Measurements from ENCODE around the gene IL21R.

Gene IL21R

DNA sequence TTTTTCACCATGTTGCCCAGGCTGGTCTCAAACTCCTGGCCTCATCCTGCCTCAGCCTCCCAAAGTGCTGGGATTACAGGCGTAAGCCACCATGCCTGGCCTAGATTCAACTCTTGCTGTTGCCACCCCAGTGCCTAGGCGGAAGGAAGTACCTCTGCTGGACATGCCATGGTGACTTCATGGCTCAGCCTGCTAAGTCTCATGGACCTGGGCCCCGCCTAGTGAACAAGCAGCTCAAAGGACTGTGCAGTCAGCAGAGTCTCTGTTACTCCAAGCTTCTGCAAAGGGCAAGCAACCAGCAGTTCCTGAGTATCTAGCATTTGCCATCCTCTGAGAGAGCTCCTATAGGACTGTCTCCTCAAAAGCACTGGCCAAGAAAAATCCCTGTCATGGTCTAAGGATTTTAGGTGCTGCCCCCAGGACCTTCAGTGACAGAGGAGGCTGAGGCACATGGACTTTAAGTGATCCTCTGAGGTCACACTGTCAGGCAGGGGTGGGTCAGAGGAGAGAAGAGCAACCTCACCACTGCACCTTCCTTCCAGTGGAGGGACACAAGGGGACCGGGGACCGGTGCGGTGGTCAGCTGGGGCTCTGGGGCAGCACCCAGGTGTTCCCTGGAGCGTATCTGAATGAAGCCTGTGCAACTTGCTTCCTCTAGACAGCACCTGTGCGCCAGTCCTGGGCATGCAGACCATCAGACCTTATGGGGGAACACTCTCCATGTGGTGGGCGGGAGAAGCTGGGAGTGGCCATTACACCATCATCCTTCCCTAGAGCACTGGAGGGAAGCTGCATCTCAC is 71.3 kb downstream of the IL21R start:
- no peak overlapping the region for H3K4me3 ChIP-seq
- no peak overlapping the region for H3K27ac ChIP-seq

- no peak overlapping the region for H3K27ac ChIP-seq
- H3K4me3 ChIP-seq = no peak overlapping the region
Observed at GRCh38 chr16:27474041-27474440, 72.1 kb downstream of the IL21R start.

DNA sequence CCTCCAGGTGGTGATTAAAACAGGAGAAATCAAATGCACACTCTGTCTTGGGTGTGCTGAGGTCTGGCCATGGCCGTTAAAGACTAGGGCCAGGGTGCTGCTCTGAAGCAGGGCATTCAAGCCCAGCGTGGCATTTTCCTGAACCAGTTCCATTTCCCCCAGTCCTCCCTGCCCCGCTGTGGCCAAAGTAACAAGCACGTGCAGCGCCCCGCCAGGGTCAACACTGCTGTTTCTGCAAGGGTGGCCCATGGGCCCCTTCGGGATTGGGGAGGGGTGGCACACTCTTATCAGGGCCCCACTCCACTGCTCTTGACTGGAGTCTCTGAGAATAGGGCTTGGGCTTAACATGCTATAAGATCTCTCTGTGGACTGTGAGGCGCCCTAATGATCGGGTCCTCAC is 72.9 kb downstream of the IL21R start:
- Histone ChIP-seq H3K27ac (no peak overlapping the region), H3K4me3 (no peak overlapping the region)

DNA sequence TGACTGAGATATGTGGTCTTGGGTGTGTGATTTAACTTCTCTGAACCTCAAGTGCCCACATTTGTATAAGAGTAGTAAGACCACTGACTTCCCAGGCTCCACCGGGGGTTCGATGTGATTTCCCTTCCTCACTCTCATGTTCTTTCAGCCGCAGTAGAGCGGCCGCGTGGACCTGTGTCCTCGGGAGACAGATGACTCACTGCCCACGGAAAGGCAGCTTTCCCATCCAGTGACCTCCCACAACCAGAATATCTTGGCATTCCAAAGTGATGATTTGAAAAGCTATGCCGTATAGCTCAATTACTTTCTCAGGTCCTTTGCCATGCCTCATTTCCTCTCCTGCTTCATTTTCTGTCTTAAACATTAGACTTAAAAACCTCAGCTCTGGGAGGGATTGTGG is 73.6 kb downstream of the IL21R start:
- no peak overlapping the region for H3K4me3 ChIP-seq
- H3K27ac ChIP-seq = no peak overlapping the region

DNA sequence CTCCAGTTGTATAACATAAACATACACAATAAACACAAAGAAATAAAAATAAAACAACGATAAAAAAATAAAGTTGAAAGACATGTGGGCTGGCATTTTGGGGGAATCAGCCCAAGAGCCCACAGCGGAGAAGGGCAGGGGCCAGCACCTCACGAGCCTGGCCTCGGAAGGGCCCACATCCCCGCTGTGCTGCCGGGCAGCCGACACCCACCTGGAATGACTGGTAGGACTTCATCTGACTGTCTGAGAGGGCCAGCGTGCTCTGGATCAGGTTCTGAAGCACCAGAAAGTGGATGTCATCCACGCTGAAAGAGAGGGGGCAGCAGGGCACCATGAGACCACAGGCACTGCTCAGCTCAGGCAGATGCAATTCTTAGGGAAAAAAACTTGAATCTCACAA is 74.3 kb downstream of the IL21R start:
- H3K4me3 ChIP-seq = no peak overlapping the region
- H3K27ac ChIP-seq = no peak overlapping the region

GRCh38 chr16:27480761-27481160 is 78.8 kb downstream of the IL21R start:
- Histone ChIP-seq H3K4me3 (no peak overlapping the region), H3K27ac (no peak overlapping the region)

- Histone ChIP-seq H3K27ac (peak overlapping the region in 1 of 21 experiments; percentile 43), H3K4me3 (no peak overlapping the region)
Observed at GRCh38 chr16:27481282-27481934, 79.4 kb downstream of the IL21R start.

DNA sequence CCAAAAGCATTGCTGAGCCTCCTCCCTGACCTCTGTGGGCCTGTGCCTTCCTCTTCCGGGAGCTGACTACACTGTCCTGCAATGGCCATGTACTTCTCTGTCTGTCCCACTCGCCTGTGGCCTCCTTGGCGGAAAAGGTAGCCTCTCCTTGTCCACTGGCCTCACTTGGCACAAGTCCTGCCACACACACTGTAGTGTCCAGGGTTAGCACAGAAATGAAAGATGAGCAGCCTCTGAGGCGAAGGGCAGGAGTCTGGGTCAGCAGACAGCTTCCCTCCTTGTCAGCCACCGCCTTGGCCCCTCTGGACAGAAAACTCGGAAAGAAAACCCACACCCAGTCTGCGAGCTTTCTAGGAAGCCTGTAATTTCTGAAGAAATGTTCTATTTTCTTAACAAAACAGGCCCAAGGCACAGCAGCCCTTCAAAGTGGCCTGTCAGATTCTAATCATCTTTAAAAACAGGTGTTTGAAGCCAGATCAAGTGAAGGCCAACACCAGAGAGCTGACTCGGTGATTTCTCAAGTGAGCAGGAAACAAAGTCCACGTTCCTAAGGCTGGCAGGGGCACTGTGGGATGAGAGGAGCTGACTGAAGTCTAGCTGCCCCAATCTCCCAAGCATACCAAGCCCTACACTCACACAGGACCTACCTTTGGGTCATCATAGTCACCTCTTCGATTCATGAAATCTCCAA is 80.6 kb downstream of the IL21R start:
- Histone ChIP-seq H3K4me3 (no peak overlapping the region), H3K27ac (no peak overlapping the region)

- H3K27ac ChIP-seq = no peak overlapping the region
- no peak overlapping the region for H3K4me3 ChIP-seq
Observed at GRCh38 chr16:27483088-27483437, 81.1 kb downstream of the IL21R start.

GRCh38 chr16:27483624-27484023 is 81.7 kb downstream of the IL21R start:
- H3K27ac ChIP-seq = no peak overlapping the region
- no peak overlapping the region for H3K4me3 ChIP-seq

GRCh38 chr16:27485126-27485525 is 83.2 kb downstream of the IL21R start:
- H3K27ac ChIP-seq = no peak overlapping the region
- no peak overlapping the region for H3K4me3 ChIP-seq

- no peak overlapping the region for H3K27ac ChIP-seq
- H3K4me3 ChIP-seq = no peak overlapping the region
Observed at GRCh38 chr16:27485811-27486210, 83.8 kb downstream of the IL21R start.

GRCh38 chr16:27486344-27486743 is 84.4 kb downstream of the IL21R start:
- Histone ChIP-seq H3K27ac (no peak overlapping the region), H3K4me3 (no peak overlapping the region)

GRCh38 chr16:27486760-27487159 is 84.8 kb downstream of the IL21R start:
- Histone ChIP-seq H3K27ac (no peak overlapping the region), H3K4me3 (no peak overlapping the region)

DNA sequence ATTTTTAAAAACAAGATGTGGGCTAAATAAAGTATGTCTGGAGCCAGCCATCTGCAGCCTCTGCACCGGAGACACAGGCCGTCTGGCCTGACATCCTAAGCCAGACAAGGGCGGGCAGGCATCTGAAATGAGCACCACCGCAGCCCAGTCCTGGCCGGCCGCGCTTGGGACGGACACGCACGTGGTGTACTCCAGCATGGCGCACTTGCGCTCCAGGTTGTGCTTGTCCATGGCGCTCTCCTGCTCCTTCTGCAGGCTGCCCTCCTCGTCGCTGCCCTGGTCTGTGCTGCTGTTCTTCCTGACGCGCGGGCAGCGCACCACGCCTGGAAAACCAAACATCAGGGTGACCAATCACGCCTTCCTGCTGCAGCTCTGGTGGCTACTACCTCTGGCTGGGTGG is 87.4 kb downstream of the IL21R start:
- Histone ChIP-seq H3K27ac (no peak overlapping the region), H3K4me3 (no peak overlapping the region)

GRCh38 chr16:27489906-27490305 is 87.9 kb downstream of the IL21R start:
- H3K4me3 ChIP-seq = no peak overlapping the region
- no peak overlapping the region for H3K27ac ChIP-seq

- H3K27ac ChIP-seq = peak overlapping the region in 3 of 21 experiments; percentile 17 to 33 (median 24)
Observed at GRCh38 chr16:27491894-27492587, 90.1 kb downstream of the IL21R start.

DNA sequence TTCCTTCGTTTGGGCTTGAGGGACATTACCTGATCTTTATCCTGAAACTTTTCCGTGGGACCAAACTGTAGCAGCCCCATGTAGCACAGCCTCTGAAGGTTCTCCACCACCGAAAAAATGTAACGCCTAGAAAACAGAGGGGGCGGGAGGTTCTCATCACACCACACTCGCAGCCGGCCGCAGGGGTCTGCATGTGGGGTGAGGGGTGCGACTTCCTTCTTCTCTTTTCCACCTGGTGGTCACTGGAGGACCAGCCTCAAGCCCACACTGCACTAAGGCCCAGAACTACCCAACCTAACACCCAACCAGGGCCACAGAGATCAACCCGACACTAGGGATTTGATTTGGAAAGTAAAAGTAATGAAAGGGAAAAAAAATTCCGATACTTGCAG is 90.6 kb downstream of the IL21R start:
- peak overlapping the region in 2 of 21 experiments; percentile 24 to 33 for H3K27ac ChIP-seq
- no peak overlapping the region for H3K4me3 ChIP-seq

More at GRCh38 chr16:27491894-27492587, 90.1 kb downstream of the IL21R start:
- H3K4me3 ChIP-seq = no peak overlapping the region

DNA sequence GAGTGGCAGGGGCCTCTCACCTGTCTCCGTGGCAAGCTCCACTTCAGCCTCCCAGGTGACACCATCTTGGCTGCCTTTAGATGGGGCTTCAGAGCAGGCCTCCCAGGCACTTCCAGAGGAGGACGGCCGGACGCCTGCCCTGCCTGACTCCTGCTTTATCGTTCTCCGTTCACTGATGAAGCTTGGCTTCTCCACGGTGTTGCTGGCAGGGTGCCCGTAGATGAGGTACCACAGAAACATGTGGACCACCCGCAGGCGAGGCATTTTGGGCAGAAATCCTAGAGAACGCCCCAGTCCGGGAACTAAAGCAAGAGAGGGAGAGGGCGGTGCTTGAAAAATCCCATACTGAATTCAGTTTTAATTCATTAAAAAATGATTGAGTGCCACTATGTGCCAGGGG is 93.2 kb downstream of the IL21R start:
- no peak overlapping the region for H3K27ac ChIP-seq
- no peak overlapping the region for H3K4me3 ChIP-seq
